SK-N-SH (cell line): ENCODE results near the gene RNGTT.

Experiments
- CHD2 ChIP-seq: fragments of 150-350 bp; IDR thresholded peaks from 2 replicates; pipeline ENCODE4 v1.6.1; 2018; ENCODE audit warnings: low read length; ENCODE audit not compliant: partially characterized antibody
- CTCF ChIP-seq: fragments of 200-600 bp; sonication (generic); IDR thresholded peaks from 2 replicates; pipeline ENCODE4 v1.6.1; 2017; ENCODE audit warnings: antibody characterized with exemption, mild to moderate bottlenecking, moderate library complexity
- EP300 ChIP-seq, 2 experiments: IDR thresholded peaks; 2 replicates each; pipeline versions ENCODE4 v1.4.0 to v1.6.1; 2012; ENCODE audit warnings: borderline replicate concordance in 1 of 2, low read depth in 1 of 2, low read length in 1 of 2
- EZH2phosphoT487 ChIP-seq: fragments of 200-600 bp; sonication (generic); IDR thresholded peaks from 2 replicates; pipeline ENCODE4 v1.6.1; 2017; ENCODE audit warnings: low read depth, mixed run types, mild to moderate bottlenecking, antibody characterized with exemption, moderate library complexity, borderline replicate concordance
- MAX ChIP-seq: IDR thresholded peaks from 2 replicates; pipeline ENCODE4 v1.4.0; 2012; ENCODE audit warnings: low read depth
- NRF1 ChIP-seq: IDR thresholded peaks from 2 replicates; pipeline ENCODE4 v1.6.1; 2012; ENCODE audit warnings: low read depth, mild to moderate bottlenecking, low read length
- POLR2AphosphoS5 ChIP-seq: IDR thresholded peaks from 2 replicates; pipeline ENCODE4 v1.6.1; 2012; ENCODE audit warnings: low read depth, low read length
- RAD21 ChIP-seq: IDR thresholded peaks from 2 replicates; pipeline ENCODE4 v1.6.1; 2012; ENCODE audit warnings: mild to moderate bottlenecking, low read length
- RCOR1 ChIP-seq: fragments of 150-350 bp; IDR thresholded peaks from 2 replicates; pipeline ENCODE4 v1.6.1; 2017; ENCODE audit warnings: antibody characterized with exemption, low read length
- TAF1 ChIP-seq: IDR thresholded peaks from 2 replicates; pipeline ENCODE4 v1.6.1; 2012; ENCODE audit warnings: low read depth, mild to moderate bottlenecking, low read length, moderate library complexity, borderline replicate concordance
- TCF12 ChIP-seq: IDR thresholded peaks from 2 replicates; pipeline ENCODE4 v1.4.0; 2012
- TEAD4 ChIP-seq: IDR thresholded peaks from 2 replicates; pipeline ENCODE4 v1.4.0; 2012; ENCODE audit warnings: mild to moderate bottlenecking, borderline replicate concordance; ENCODE audit not compliant: insufficient read depth
- USF1 ChIP-seq: IDR thresholded peaks from 2 replicates; pipeline ENCODE4 v1.4.0; 2012; ENCODE audit warnings: low read depth, borderline replicate concordance

GRCh38 chr6:88807622-88808021 is 155.8 kb downstream of the RNGTT start:
- TF ChIP-seq CTCF (no peak), NRF1 (no peak), RAD21 (no peak), POLR2AphosphoS5 (no peak), TEAD4 (no peak), EZH2phosphoT487 (no peak), TAF1 (no peak), EP300 (IDR thresholded peaks at IDR 0.05; ENCODE audit: borderline replicate concordance in 1 of 2, low read depth in 1 of 2, low read length in 1 of 2) (no peak), USF1 (no peak), CHD2 (no peak), MAX (no peak), RCOR1 (no peak), TCF12 (no peak)
